ENCODE data around the gene RTKN.

- TF ChIP-seq EZH2 (IDR thresholded peaks at IDR 0.05; ENCODE audit: insufficient read depth, poor library complexity, severe bottlenecking): no peak
- TF ChIP-seq EZH2phosphoT487 (IDR thresholded peaks at IDR 0.05; ENCODE audit: insufficient read depth, low read depth): no peak
Observed at GRCh38 chr2:74464406-74464805, 22.7 kb upstream of the RTKN start.
